HFF-Myc (cell line): ENCODE results near the gene RAB5B.

Experiments used
- DNase-seq: peaks from one replicate; pipeline ENCODE4 v3.0.0-alpha.2; 2011; ENCODE audit warnings: low read depth; ENCODE audit errors: extremely low read depth
- H3K4me3 ChIP-seq: replicated peaks from 2 replicates; pipeline ENCODE4 v1.5.1; 2011; ENCODE audit warnings: low read depth, mild to moderate bottlenecking, control low read depth, low read length
- TF ChIP-seq, protein P1 (sequence below): IDR thresholded peaks from 2 replicates; pipeline ENCODE4 v1.5.1; 2012; ENCODE audit warnings: mild to moderate bottlenecking, low read depth, low read length, control low read depth; ENCODE audit errors: missing control alignments

The RAB5B gene

DNA sequence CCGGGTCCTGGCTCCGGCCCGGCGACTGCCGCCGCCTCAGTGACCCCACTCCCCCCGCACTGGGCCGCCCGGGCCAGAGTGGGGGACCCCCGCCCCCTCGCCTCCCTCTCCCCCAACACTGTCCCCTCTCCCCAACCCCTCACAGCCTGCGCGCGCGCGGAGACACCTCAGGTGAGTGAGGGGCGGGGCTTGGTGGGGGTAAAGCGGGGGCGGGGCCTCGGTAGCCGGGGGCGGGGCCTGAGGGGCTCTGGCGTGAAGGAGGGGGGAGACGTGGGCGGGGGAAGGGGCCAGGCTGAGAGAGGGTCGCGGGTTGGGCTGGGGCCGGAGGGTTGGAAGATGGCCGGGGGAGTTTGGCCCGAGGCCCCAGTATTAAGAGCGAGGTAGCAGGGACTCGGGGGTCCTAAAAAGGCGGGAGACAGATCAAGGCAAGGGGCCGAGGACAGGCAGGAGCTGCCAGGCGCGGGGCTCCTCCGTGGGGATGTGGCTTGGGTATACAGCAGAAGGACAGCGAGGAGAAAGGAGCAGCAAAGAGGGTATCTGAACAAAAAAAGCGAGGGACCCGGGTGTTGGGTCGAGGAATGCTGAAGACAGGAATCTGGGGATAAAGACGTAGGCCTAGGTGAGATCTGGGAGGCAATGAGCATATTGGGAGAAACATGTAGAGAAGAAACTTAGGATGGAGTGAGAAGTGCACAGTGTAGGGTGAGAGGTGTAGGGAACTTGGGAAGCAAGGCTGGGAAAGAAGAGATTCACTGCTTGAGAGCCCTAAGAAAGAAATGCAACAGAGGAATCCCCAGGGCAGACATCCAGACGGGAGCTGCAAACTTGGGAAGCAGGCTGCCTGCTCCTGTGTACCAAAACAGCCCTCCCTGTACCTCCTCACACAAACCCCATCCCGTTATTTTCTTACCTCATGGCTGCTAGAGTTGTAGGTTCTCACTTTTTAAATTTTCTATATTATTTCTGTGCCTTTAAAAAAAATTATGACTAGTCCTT, 34.0 kb downstream of the RAB5B start:
- H3K4me3 ChIP-seq = peak overlapping the region; percentile 54
- TF ChIP-seq, protein P1, sequence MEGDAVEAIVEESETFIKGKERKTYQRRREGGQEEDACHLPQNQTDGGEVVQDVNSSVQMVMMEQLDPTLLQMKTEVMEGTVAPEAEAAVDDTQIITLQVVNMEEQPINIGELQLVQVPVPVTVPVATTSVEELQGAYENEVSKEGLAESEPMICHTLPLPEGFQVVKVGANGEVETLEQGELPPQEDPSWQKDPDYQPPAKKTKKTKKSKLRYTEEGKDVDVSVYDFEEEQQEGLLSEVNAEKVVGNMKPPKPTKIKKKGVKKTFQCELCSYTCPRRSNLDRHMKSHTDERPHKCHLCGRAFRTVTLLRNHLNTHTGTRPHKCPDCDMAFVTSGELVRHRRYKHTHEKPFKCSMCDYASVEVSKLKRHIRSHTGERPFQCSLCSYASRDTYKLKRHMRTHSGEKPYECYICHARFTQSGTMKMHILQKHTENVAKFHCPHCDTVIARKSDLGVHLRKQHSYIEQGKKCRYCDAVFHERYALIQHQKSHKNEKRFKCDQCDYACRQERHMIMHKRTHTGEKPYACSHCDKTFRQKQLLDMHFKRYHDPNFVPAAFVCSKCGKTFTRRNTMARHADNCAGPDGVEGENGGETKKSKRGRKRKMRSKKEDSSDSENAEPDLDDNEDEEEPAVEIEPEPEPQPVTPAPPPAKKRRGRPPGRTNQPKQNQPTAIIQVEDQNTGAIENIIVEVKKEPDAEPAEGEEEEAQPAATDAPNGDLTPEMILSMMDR = no peak
- no peak for DNase-seq

DNA sequence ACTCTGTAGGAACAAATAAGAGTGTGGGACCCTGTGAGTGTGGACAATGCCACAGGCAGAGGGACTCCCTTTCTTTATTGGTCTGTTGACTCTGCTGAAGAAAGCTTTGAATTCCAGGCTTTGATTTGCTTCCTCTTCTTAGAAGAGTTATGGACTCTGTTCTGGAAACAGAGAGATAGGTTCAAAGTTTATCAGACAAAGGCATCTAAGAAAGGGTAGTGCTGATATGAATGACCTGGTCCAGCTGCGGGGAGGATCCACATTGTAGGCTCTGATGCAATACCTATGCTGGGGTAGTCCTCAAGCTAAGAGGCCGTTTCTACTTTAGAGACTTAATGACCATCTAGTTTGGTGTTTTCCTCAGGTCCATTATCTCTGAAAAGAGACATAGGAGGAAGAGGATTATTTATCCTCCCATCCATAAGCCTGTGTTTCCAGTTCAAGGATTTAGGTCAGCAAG, 36.3 kb downstream of the RAB5B start:
- H3K4me3 ChIP-seq = no peak overlapping the region
- TF ChIP-seq, protein P1 = no peak
- DNase-seq = no peak

DNA sequence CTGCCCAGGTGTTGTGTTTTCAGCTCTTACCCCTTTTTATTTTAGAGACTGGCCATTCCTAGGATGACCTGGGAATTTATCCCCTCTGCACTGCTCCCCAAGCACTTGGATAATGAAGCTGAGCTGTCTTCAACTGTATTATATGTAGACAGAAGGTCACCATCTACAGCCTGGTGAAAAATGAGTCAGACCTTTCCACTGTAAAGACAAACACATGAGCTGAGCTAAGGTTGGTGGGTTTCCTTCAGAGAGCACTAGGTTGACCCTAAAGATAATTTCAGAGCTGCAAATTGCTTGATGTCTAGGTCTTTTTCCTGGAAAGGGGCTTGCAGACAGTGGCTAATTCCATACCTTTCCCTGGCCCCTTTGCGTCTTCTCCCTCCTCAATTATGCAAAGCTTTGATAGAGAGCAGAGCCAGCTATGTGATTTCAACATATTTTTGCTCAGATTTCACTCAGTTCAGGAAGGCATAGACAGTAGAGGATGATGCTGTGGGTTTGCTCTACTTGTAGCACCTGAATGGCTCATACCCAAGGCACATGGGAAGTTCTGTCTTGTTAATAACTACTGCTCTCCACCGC, 37.7 kb downstream of the RAB5B start:
- no peak for DNase-seq
- TF ChIP-seq, protein P1 = no peak
- H3K4me3 ChIP-seq = no peak overlapping the region

DNA sequence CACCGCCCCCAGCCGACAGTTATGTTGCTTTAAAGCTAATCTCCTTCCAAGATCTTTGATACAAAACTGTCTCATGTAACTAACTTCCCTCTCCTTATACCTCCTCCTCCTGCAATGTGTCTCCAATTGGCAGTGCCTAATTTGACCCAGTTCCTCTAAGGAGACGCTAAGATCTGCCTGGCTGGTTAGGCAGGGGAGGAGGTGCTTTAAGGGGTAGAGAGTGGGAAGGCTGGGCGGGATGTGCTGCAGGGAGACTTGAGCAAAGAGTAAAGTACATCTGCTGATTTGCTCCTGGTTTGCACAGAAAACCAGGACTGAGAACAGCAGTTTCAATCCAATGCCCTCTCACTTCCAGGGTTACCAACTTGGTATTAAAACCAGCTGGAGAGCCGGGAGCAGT, 39.6 kb downstream of the RAB5B start:
- H3K4me3 ChIP-seq = no peak overlapping the region
- no peak for DNase-seq
- TF ChIP-seq, protein P1 = no peak

DNA sequence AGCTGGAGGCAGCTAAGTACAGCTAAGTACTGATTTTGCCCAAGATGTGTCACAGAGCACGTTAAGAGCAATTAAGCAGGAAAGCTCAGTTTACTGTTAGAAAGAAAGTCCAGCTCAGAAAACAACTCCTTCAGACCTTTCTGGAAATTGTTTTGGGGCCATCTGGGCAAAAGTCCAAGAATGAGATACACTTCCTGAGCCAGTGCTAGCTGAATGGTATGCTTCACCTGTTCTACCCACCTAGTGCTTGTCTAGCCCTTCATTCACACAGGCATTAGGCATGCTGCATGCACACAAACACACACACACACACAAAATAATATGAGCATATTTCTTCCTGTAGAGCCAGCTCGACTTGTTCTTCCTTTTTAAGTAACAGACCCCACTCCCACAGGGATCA, 40.3 kb downstream of the RAB5B start:
- TF ChIP-seq, protein P1 = no peak

DNA sequence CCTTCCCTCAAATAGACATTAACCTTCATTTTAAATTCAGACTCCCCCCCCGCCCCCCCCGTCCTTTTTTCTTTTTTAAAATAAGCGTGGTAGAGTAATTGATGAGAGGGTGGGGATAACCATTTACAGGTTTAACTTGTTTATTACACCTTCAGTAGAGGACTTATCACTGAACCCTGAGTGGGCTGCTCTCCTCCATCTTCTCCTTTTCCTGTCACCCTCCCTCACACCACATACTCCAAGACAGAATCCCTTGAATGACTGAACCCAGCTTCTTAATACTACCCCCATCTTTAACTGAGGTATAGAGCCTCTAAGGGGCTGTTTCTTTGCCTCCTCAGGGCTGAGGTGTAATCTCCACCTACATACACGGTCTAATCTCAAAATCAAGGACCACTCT, 43.3 kb downstream of the RAB5B start:
- DNase-seq = no peak
- H3K4me3 ChIP-seq = no peak overlapping the region
- TF ChIP-seq, protein P1 = no peak

More for the DNA sequence above, 40.3 kb downstream of the RAB5B start:
- no peak for DNase-seq
- no peak overlapping the region for H3K4me3 ChIP-seq
